Kasumi-1 (cell line): ENCODE measurements around the gene RAB6B.

Experiments
- DNase-seq, 2 experiments: peaks; one replicate each; lab custom pipeline; 2025; lab: John Stamatoyannopoulos, UW

Gene RAB6B

GRCh38 chr3:133895208-133896001, at the start of gene RAB6B:
Gene RAB6B, minus strand, starts transcription at chr3:133895882. Its CDS starts 416 bp downstream, at chr3:133895466.
- DNase-seq = peak; percentile 53 to 74

GRCh38 chr3:133944641-133945380, 49.1 kb upstream of the RAB6B start:
- DNase-seq = peak; percentile 64 to 65

DNA sequence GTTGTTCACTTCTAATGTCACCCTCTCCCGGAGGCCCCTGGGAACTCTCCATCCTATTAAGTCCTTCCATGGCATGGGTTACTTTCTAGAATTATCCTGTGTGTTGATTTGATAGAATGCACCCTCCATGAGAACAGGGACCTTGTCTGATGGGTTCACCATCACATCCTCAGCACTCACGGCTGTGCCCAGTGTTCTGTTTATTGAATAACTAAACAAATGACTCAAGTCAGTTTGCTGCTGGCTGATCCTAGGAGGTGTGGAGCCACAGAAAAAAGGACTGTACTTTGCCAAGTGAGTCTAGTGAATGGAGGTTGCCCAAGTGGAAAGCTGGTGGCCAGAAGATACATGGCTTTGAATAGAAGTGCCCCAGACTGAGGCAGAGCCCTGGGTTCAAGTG, 48.5 kb upstream of the RAB6B start:
- no peak for DNase-seq

GRCh38 chr3:133943639-133944141, 48.0 kb upstream of the RAB6B start:
- peak; percentile 70 to 80 for DNase-seq

DNA sequence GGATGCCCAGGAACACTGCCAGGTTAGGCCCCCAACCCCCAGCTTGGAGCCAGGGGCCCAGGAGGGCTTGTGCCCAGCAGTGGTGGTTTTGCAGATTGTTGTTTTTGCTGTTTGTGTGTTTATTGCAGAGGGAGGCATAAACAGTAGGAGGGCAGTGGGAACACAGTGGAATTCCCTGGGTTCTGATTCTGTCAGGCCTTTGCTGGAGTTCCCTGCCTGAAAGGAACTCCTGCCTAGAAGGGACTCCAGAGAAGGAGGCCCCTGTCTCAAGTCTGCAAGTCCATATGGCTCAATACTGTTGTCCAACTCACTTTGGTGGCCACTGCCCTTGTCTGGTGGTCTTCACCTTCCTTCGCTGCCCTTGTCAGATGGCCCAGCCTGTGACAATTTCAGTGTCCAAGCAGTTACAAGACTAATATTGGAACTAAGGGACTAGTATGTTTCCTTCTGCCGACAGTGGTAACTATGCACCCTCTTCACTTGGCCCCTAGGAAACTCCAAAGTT, 47.4 kb upstream of the RAB6B start:
- DNase-seq = no peak

- DNase-seq = no peak
These were observed 45.7 kb upstream of the RAB6B start for GRCh38 chr3:133941415-133941821.

- DNase-seq = no peak
These were observed 44.9 kb upstream of the RAB6B start for GRCh38 chr3:133940536-133940935.

GRCh38 chr3:133939463-133939835, 43.8 kb upstream of the RAB6B start:
- DNase-seq = no peak

GRCh38 chr3:133938770-133939462, 43.2 kb upstream of the RAB6B start:
- DNase-seq = no peak

DNA sequence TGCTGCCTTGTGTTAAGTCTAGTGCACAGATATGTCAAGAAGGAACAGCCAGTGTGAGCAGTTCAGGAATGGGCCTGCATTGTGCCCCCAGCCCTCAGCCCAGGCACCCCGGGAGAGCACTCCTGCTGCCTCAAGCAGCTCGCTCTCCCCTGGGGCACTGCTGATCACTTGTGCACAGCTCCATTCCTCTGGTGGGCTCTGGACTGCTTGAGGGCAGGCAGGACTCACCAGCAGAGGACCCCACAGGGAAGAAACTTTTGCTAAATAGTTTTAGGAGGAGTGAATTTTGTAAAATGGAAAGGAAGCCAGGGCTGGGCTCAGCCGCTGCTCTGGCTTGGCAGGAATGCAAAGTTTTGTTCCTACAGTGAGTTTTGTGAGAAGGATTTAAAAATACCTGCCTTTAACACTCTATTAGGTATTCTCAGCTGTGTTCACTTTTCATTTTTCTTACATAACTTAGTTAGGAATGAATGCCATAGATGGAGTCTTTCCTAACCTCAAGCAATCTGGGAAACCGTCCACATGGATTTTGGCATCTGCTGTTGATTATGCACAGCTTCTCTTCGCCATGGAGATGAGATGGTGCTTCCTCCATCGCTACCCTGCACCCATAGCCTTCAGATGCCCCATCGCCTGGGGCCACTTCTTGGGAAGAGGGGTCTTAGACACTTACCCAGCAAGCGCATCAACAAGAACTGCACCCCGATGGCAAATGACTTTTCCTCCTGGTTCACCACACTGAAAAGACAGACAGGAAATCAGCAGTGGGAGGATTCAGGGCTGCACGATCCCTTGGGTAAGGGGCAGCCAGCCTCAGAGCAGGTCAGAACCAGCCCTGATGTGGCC, 42.3 kb upstream of the RAB6B start:
- no peak for DNase-seq

- no peak for DNase-seq
These were observed 41.5 kb upstream of the RAB6B start for GRCh38 chr3:133937061-133937686.

DNA sequence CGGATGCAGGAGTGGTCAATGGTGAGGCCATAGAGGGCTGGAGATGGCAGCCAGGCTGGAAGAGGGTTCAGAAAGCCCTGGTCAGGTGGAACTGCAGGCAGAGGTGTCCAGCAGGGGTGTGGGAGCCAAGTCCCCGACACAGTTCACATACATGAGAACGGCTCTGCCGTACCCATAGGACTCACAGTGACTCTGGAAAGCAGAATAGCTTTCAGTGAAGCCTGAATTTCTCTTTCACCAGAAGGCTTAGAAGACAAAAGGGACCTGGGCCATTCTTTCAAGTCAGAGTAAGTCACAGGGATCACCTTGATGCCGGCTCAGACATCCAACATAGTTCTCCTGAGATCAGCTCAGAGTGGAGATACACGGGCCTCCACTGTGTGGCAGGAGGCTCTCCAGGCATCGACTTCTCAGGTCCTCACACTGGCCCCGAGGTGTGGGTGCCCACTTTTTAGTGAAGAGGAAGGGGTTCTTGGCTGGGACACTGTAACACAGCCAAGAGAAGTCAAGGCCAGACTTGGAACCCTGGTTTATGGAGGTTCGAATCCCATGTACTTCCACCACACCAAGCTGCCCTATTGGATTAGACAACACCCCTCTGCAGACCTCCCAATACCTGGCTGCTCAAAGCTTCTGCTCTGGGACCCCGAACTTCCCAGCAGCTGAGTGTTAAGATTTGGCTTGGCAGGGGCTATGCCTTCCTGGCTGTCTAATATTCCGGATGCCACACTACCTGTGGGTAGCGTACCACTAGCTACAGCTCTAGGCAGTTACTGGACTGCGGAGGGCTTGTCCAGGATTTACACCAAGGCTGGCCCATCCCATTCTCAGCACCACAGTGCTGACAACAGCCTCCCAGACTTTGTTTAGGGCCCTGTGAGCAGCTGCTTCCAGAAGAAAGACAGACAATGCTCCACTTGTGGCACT, 40.4 kb upstream of the RAB6B start:
- DNase-seq = no peak

DNA sequence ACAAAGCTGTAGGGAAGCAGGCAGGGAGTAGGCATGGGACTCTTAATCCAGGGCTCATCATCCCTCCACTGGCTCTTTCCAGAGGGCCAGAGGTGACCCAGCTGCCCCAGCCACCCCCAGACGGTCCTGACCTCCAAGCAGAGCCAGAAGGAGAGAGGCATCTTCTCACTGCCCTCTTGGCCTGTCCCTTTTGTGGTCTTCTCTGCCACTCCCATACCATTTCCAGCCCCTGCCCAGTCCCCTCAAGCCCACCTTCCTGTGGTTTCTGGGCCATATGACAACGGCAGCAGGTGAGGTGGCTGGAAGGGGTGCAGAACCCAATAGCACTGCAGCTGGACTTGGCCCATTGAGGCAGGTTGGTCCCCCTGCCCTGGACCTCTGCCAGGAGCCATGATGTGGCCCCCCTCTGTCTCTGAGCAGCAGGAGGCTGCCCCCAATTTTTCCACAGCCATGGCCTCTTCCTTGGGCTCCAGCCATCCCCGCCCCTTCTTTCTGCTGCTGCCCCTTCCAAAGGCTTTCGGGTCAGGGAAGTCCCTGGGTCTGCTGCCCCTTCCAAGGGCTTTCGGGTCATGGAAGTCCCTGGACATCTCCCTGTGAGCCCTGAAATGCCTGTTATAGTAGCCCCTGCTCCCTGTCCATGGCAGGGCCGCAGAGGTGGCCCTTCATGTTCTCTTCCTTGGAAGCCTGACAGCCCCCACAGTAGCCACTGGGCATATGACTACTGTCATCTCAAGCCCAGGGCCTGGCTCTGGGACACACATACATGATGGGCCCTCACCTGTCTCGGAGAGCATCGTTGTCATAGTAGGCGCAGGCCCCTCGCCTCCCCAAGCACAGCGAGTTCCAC, 39.5 kb upstream of the RAB6B start:
- no peak for DNase-seq

GRCh38 chr3:133934073-133934970, 38.6 kb upstream of the RAB6B start:
- peak in 1 of 2 experiments; percentile 9 for DNase-seq

GRCh38 chr3:133933097-133934024, 37.7 kb upstream of the RAB6B start:
- no peak for DNase-seq

- no peak for DNase-seq
These were observed 36.3 kb upstream of the RAB6B start for GRCh38 chr3:133932009-133932408.

GRCh38 chr3:133931084-133931483, 35.4 kb upstream of the RAB6B start:
- no peak for DNase-seq
